ENCODE data around the gene SUSD6. TPM values are rescaled to one million over a fixed set of nuclear protein-coding genes. Genes with fewer than 3 reads are reported as not detected.
A peak's percentile ranks its signal among the peaks of the same experiment; 100 is the strongest.

Gene SUSD6
- total RNA-seq, 2 experiments from 2014 or later, result 42.9 to 44.5 TPM

DNA sequence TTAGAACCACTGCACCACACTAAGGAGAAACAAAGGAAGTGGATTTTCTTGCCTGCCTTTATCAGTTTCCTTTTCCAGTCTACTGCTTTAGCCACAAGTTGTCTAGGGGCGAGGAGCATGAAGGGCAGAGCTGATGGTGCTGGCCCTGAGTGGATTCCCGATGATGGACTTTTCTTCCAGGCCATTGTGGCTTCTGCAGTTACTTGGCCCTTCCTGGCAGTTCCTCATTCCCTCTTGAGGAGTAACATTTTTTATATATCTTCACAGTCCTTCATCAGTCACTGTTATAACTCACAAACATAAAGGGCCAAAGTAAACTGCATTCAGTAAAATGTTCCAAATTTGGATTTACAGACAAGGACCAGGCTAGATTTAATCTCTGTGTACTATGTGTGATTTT lies 94.3 kb downstream of the SUSD6 start:
- H3K4me3 Mint-ChIP-seq, result no peak overlapping the region
- DNase-seq (no peak), ATAC-seq (ENCODE audit: low read depth) (no peak)
- no peaks in the 10 kb centered on the region for H3K9me3 Mint-ChIP-seq
- peaks cover 42% of the 10 kb centered on the region for H3K36me3 Mint-ChIP-seq
- peak overlapping the region; percentile 35 for H3K27ac Mint-ChIP-seq
- POLR2A ChIA-PET, result interaction anchor here (0.7 to 1.0 kb wide), 2 partner anchors 32 to 100 kb away, joined by 3 read pairs; no protein-coding TSS in a partner anchor
- peaks cover 59% of the 10 kb centered on the region for H3K4me1 Mint-ChIP-seq
- H3K27me3 Mint-ChIP-seq, result no peaks in the 10 kb centered on the region

- H3K36me3 Mint-ChIP-seq, result peaks cover 55% of the 10 kb centered on the region
- H3K4me3 Mint-ChIP-seq, result no peak overlapping the region
- POLR2A ChIA-PET, result interaction anchor here (1.1 kb wide), 1 partner anchor 21 kb away, joined by 3 read pairs; no protein-coding TSS in a partner anchor
- H3K9me3 Mint-ChIP-seq, result no peaks in the 10 kb centered on the region
- ATAC-seq (ENCODE audit: low read depth) (no peak), DNase-seq (no peak)
- no peak overlapping the region for H3K27ac Mint-ChIP-seq
- H3K27me3 Mint-ChIP-seq, result no peaks in the 10 kb centered on the region
- H3K4me1 Mint-ChIP-seq, result peaks cover 56% of the 10 kb centered on the region
These were observed 96.7 kb downstream of the SUSD6 start for GRCh38 chr14:69708049-69708448.

DNA sequence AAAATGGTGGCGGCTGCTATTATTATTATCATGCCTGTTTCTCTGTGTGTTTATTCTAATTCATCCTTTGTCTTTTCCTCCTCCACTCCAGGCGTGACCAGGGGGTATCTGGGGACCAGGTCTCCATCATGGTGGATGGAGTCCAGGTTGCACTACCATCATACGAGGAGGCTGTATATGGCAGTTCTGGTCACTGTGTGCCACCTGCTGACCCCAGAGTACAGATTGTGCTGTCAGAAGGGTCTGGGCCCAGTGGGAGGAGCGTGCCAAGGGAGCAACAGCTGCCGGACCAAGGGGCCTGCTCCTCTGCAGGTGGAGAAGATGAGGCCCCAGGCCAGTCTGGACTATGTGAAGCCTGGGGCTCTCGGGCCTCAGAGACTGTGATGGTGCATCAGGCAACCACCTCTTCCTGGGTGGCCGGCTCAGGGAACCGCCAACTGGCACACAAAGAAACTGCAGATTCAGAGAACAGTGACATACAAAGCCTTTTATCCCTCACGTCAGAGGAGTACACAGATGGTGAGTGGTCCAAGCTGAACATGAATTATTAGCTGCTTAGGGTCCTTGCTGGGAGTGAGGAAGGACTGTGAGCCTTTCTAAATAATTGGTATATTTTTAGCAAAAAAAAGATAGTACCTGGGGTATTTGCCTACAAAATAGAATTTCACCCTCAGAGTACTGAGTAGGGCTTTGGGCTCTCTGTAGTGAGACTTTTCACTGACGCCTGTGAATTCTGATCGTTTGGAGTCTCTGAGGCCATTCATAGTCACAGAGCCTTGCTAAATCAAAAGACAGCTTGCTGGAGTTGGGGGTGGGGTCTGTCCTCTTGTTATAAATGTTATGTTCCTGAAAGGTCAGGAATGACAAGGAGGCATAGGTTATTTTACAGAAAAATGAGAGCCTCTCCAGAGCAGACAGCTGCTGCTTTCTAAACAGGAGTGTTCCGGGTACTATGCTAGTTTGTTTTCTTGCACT lies 97.5 kb downstream of the SUSD6 start:
- Mint-ChIP-seq H3K4me3 (no peak overlapping the region), H3K36me3 (peaks cover 52% of the 10 kb centered on the region), H3K27ac (no peak overlapping the region), H3K9me3 (no peaks in the 10 kb centered on the region), H3K4me1 (peaks cover 53% of the 10 kb centered on the region), H3K27me3 (no peaks in the 10 kb centered on the region)
- POLR2A ChIA-PET, result interaction anchor here (0.6 to 2.0 kb wide), 3 partner anchors 8 to 98 kb away, joined by 4 to 6 read pairs (median 4); partner anchors contain the start of gene SUSD6
- ATAC-seq (ENCODE audit: low read depth), result peak; percentile 65
- no peak for DNase-seq

- peaks cover 45% of the 10 kb centered on the region for H3K36me3 Mint-ChIP-seq
- H3K4me1 Mint-ChIP-seq, result peaks cover 47% of the 10 kb centered on the region
- no peak overlapping the region for H3K4me3 Mint-ChIP-seq
- ATAC-seq (ENCODE audit: low read depth), result no peak
- no peaks in the 10 kb centered on the region for H3K9me3 Mint-ChIP-seq
- no peak for DNase-seq
- peak overlapping the region; percentile 53 for H3K27ac Mint-ChIP-seq
- no peaks in the 10 kb centered on the region for H3K27me3 Mint-ChIP-seq
- POLR2A ChIA-PET, result interaction anchor here (1.4 to 2.0 kb wide), 2 partner anchors 72 to 99 kb away, joined by 4 to 6 read pairs; partner anchors contain the start of gene SUSD6
These were observed 99.0 kb downstream of the SUSD6 start for GRCh38 chr14:69710378-69710777.

DNA sequence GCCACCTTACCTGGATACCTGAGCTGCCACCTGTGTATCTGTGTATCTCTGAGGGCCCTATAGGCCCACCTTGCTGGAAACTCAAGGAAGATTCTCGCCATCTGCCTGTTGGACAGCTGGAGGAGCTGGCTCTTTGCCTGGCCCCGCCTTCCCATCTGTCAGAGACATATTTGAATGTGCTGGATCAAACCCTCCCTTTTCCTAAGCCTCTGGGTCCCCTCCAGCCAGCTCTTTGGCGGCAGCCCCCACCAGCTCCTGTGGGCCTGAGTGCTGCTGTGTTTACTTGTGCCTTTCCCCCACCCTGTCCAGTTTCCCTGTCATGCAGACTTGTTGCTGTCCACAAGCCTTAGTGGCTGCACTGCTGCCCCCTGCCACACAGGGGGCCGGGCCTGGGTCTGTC lies 99.7 kb downstream of the SUSD6 start:
- DNase-seq (no peak), ATAC-seq (ENCODE audit: low read depth) (no peak)
- POLR2A ChIA-PET, result interaction anchor here (2.0 kb wide), 1 partner anchor 100 kb away, joined by 6 read pairs; the partner anchor contains the start of gene SUSD6
- no peak overlapping the region for H3K4me3 Mint-ChIP-seq
- no peaks in the 10 kb centered on the region for H3K27me3 Mint-ChIP-seq
- peak overlapping the region; percentile 42 for H3K27ac Mint-ChIP-seq
- H3K36me3 Mint-ChIP-seq, result peaks cover 47% of the 10 kb centered on the region
- no peaks in the 10 kb centered on the region for H3K9me3 Mint-ChIP-seq
- peaks cover 46% of the 10 kb centered on the region for H3K4me1 Mint-ChIP-seq

GRCh38 chr14:69711477-69711876 lies 100.1 kb downstream of the SUSD6 start:
- DNase-seq (no peak), ATAC-seq (ENCODE audit: low read depth) (no peak)
- Mint-ChIP-seq H3K4me3 (peak overlapping the region; percentile 25), H3K36me3 (peaks cover 48% of the 10 kb centered on the region), H3K4me1 (peaks cover 50% of the 10 kb centered on the region), H3K27ac (peak overlapping the region; percentile 56), H3K27me3 (no peaks in the 10 kb centered on the region), H3K9me3 (no peaks in the 10 kb centered on the region)
- POLR2A ChIA-PET, result no interaction called here

- DNase-seq (no peak), ATAC-seq (ENCODE audit: low read depth) (no peak)
- peaks cover 53% of the 10 kb centered on the region for H3K4me1 Mint-ChIP-seq
- no peaks in the 10 kb centered on the region for H3K27me3 Mint-ChIP-seq
- H3K4me3 Mint-ChIP-seq, result no peak overlapping the region
- H3K9me3 Mint-ChIP-seq, result no peaks in the 10 kb centered on the region
- H3K36me3 Mint-ChIP-seq, result peaks cover 43% of the 10 kb centered on the region
- H3K27ac Mint-ChIP-seq, result peak overlapping the region; percentile 94
- POLR2A ChIA-PET, result no interaction called here
These were observed 100.6 kb downstream of the SUSD6 start for GRCh38 chr14:69711881-69712560.

DNA sequence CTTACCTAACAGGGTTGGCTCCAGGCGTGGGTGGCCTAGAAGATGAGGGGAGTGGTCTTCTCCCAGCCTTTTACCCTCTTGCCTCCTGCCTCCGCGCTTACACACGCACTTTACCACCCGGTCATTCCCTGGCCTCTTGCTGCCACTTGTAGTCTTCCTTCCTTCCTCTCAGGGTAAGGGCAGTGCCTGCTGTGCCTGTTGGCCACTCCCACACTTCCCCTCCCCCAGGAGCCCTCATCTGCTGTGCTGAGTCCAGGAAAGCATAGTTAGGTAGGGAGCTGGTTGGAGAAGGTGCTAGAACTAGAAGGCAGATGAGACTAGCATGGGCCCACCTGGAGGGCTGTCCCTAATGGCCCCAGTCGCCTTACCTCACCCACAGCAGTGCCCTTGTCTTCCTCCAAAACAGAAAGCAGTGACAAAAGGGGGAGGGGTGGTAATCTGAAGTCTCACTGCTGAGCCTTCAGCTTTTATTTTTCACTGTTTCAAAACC lies 101.2 kb downstream of the SUSD6 start:
- POLR2A ChIA-PET, result interaction anchor here (1.5 kb wide), 1 partner anchor 54 kb away, joined by 3 read pairs; the partner anchor contains the start of gene SRSF5
- DNase-seq, result no peak
- peaks cover 53% of the 10 kb centered on the region for H3K4me1 Mint-ChIP-seq
- H3K27ac Mint-ChIP-seq, result peak overlapping the region; percentile 94
- ATAC-seq (ENCODE audit: low read depth), result peak; percentile 52
- H3K36me3 Mint-ChIP-seq, result peaks cover 41% of the 10 kb centered on the region
- no peaks in the 10 kb centered on the region for H3K27me3 Mint-ChIP-seq
- no peaks in the 10 kb centered on the region for H3K9me3 Mint-ChIP-seq
- H3K4me3 Mint-ChIP-seq, result peak overlapping the region; percentile 67

DNA sequence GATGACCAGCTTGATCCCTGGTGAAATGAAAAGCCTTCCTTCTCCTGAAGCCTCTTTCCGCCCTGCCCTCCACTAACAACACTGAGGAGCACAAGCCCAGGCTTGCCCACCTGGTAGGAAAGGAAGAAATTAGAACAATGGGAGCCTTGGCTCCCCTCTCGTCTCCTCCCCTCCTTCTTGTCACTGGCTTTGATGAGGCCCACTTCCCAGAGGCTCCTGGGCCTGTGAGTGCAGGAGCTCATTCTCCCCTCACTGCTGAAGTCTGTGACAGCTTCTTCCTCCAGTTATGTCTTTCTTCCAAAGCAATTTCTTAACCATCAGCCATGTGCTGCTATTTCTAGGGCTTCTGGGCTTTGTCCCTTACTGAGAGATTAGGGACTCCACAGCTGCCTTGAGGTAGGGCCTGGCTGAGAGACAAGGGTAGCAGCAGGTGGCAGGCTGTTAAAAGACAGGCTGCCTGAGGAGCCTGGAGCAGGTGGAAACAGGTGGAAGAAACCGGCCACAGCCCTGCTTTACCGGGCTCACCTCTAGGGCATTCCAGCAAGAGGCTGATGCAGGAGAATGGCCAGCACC lies 101.9 kb downstream of the SUSD6 start:
- Mint-ChIP-seq H3K36me3 (peaks cover 39% of the 10 kb centered on the region), H3K4me1 (peaks cover 54% of the 10 kb centered on the region), H3K27me3 (no peaks in the 10 kb centered on the region), H3K27ac (peak overlapping the region; percentile 94), H3K4me3 (peak overlapping the region; percentile 67), H3K9me3 (no peaks in the 10 kb centered on the region)
- ATAC-seq (ENCODE audit: low read depth), result no peak
- POLR2A ChIA-PET, result interaction anchor here (0.6 to 1.5 kb wide), 4 partner anchors 39 to 1828 kb away, joined by 3 to 4 read pairs (median 3); partner anchors contain the start of gene SRSF5
- no peak for DNase-seq

DNA sequence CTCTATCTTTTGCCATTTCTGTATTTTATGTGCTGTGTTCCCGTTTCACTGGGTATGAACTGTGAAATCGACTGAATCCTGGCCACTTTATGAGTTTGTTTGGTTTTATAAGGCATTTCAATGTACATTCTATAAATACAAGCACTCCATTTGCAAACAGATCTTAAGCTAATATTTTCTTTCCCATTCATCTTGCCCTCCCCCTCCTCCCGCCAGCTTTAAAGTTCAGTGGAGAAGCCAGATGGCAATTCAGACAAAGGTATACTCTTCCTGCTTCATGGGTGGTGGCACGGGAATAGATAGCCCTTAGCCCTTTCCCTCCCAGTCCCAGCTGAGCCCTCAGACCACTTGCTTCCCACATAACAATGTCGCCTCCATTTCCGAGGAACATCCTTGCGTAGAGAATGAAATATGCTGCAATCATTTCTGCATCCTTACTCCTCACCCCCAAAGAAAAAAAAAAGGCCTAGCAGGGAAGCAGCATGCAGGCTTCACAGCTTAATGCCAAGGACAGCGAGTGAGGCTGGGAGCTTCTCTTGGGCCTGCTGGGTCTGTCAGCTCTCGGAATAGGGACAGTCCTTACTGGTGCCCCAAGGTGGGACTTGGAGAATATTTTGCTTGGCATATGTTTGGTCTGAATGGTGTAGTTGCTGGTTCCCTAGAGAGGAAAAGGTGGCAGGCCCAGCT lies 102.7 kb downstream of the SUSD6 start:
- H3K4me3 Mint-ChIP-seq, result no peak overlapping the region
- ATAC-seq (ENCODE audit: low read depth) (no peak), DNase-seq (no peak)
- H3K9me3 Mint-ChIP-seq, result no peaks in the 10 kb centered on the region
- H3K27ac Mint-ChIP-seq, result peak overlapping the region; percentile 57
- H3K36me3 Mint-ChIP-seq, result peaks cover 33% of the 10 kb centered on the region
- POLR2A ChIA-PET, result interaction anchor here (0.6 to 1.5 kb wide), 5 partner anchors 40 to 1829 kb away, joined by 3 to 4 read pairs (median 3); partner anchors contain the start of gene SRSF5
- no peaks in the 10 kb centered on the region for H3K27me3 Mint-ChIP-seq
- peaks cover 54% of the 10 kb centered on the region for H3K4me1 Mint-ChIP-seq

DNA sequence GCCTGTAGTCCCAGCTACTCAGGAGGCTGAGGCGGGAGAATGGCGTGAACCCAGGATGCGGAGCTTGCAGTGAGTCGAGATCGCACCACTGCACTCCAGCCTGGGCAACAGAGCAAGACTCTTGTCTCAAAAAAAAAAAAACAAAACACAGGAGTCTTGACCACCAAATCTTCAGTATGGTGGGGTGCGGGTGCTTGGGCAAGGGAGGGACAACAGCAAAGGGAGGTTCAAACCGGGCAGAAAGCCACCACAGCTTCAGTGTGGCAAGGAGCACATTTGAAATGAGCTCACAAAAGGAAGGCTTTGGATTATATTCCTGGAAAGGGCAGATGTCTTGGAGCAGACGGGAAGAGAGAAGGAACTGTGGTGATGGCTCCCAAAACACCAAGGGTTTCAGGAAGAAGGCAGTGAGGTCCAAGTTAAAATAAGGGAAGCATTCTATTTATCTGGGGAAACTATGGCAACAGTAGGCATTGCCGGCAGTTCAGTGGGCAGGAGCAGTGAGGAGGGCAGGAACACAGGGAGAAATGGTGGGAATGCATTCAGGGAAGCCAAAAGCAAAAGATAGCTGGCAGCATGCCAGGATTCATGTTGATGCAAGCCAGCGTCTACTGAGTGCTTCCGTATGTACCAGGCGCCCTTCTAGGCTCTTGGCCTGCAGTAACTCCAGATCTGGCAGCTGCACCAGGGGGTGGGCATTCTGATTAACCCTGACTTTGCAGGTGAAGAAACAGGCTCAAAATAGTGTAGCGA lies 104.5 kb downstream of the SUSD6 start:
- DNase-seq (no peak), ATAC-seq (ENCODE audit: low read depth) (peak; percentile 31)
- H3K27me3 Mint-ChIP-seq, result peaks cover under 1% of the 10 kb centered on the region
- no peaks in the 10 kb centered on the region for H3K9me3 Mint-ChIP-seq
- peaks cover 28% of the 10 kb centered on the region for H3K36me3 Mint-ChIP-seq
- peaks cover 55% of the 10 kb centered on the region for H3K4me1 Mint-ChIP-seq
- H3K4me3 Mint-ChIP-seq, result peak overlapping the region; percentile 61
- POLR2A ChIA-PET, result interaction anchor here (2.0 kb wide), 1 partner anchor 51 kb away, joined by 6 read pairs; the partner anchor contains the start of gene SRSF5
- H3K27ac Mint-ChIP-seq, result peak overlapping the region; percentile 74

All from activated naive CD8-positive, alpha-beta T cell treated with anti-CD3 and anti-CD28 coated beads, Interleukin-2, amount 10 ng/mL, durations not matched to agents 7 days and 5 days (primary cell).